ENCODE measurements around the gene PTH2.
"Not testable (repeated sequence)": the region's sequence is repeated elsewhere in the genome, so short reads cannot be mapped to it uniquely, and the experiment has no call there.

Gene PTH2

GRCh38 chr19:49378512-49378911 is 44.7 kb downstream of the PTH2 start:
- DNase-seq, result no peak

- no peak for DNase-seq
These were observed 48.4 kb downstream of the PTH2 start for GRCh38 chr19:49374665-49375434.

- not testable (repeated sequence) for DNase-seq
These were observed 50.1 kb downstream of the PTH2 start for GRCh38 chr19:49373174-49373573.
